ENCODE data around the gene TAOK3.

The TAOK3 gene

DNA sequence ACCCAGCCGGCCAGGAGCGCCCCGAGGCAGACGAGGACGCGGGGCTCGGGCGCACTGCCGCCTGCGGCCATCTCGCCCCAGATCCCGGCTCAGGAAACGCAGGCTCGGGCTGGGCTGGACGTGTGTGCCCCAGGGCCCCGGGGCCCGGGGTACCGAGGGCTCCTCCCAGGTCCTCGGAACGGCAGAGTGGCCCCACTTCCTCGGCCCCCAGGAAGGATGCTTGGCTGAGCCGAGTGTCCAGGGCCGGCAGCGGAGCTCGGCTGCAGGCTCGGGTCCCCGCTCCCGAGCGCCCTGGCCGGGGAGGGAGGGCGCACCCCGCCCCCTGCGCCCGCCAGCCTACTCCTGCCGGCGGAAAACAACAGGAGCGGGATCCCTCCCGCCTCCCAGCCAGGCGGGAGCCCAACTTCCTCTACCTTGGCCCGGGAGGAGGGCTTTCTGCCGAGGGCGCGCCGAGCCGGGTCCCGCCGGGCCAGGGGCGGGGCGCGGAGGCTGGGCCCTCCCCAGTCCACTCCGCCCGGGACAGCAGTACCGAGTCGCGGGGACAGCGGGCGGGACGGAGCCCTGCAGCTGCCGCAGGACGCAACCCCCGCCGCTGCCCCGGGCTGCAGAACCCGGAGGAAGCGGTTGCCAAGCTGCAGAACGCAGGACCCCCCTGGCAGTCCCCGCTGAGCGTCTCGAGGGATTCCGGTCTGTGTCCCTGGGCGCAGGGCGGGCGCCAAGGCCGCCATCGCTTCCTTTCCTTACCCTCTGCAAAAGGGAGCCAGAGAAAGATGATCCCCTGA is 268.9 kb downstream of the TAOK3 start, which contains the start of gene VSIG10:
Gene VSIG10, minus strand, starts transcription at position 411 of the 782 bp plus-strand sequence. Its CDS starts 340 bp downstream, at position 71.
- peak within 1 kb of the TSS in 1 of 2 experiments; percentile 25 for H3K27ac ChIP-seq (ENCODE audit: insufficient read depth in 1 of 2, low read depth in 1 of 2, low read length in 2 of 2, poor library complexity in 1 of 2, severe bottlenecking in 2 of 2)
- CTCF ChIA-PET, result interaction anchor here (0.9 to 1.4 kb wide), 3 partner anchors 36 to 40 kb away, joined by 3 read pairs; no protein-coding TSS in a partner anchor
- H3K36me3 ChIP-seq (ENCODE audit: control insufficient read depth in 4 of 4, insufficient read depth in 4 of 4, low read length in 3 of 4), result no peaks in the 10 kb centered on the region
- no peaks in the 10 kb centered on the region for H3K9me3 ChIP-seq (ENCODE audit: control extremely low read depth in 1 of 5, control insufficient read depth in 4 of 5, insufficient read depth in 2 of 5, low read depth in 1 of 5, low read length in 4 of 5)
- no peaks in the 10 kb centered on the region for H3K27me3 ChIP-seq (replicated peaks in 2 of 5; ENCODE audit: control insufficient read depth in 4 of 5, insufficient read depth in 5 of 5, low read length in 4 of 5)
- WGBS (ENCODE audit: insufficient coverage), result 0% methylated on average over 61 of the region's 75 CpGs
- POLR2A ChIA-PET, result interaction anchor here (0.5 to 0.9 kb wide), 3 partner anchors 39 to 254 kb away, joined by 3 to 4 read pairs (median 3); no protein-coding TSS in a partner anchor
- peaks cover 0 to 17% (median 12%) of the 10 kb centered on the region in 4 experiments for H3K4me1 ChIP-seq (ENCODE audit: control extremely low read depth in 1 of 4, control insufficient read depth in 4 of 4, insufficient read depth in 4 of 4, low read length in 3 of 4)
- DNase-seq, result peak; percentile 25 to 78 (median 62)
- peak within 1 kb of the TSS; percentile 60 to 90 (median 82) for H3K4me3 ChIP-seq (ENCODE audit: control insufficient read depth in 1 of 7, extremely low read depth in 1 of 7, insufficient read depth in 4 of 7, low read depth in 2 of 7, low read length in 6 of 7)

DNA sequence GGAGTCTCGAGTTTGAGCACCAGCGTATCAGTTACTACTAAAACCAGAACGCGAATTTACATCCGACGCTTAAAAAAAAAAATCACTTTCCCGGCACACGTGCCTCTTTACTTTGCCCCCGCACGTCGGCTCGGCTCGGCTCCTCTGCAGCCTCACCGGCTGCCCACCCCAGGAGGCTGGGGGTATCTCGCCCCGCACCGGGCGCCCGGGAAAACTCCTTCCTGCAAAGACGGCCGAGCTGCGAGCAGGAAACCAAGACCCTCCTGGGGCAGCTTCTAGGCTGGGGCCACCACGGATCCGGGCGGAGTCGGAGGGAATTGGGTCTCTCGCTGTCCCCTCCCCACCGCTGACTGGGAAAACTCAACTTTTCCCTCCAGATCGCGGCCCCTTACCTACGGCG is 269.5 kb downstream of the TAOK3 start:
- H3K27ac ChIP-seq (ENCODE audit: insufficient read depth in 1 of 2, low read depth in 1 of 2, low read length in 2 of 2, poor library complexity in 1 of 2, severe bottlenecking in 2 of 2), result peak overlapping the region in 1 of 2 experiments; percentile 25

DNA sequence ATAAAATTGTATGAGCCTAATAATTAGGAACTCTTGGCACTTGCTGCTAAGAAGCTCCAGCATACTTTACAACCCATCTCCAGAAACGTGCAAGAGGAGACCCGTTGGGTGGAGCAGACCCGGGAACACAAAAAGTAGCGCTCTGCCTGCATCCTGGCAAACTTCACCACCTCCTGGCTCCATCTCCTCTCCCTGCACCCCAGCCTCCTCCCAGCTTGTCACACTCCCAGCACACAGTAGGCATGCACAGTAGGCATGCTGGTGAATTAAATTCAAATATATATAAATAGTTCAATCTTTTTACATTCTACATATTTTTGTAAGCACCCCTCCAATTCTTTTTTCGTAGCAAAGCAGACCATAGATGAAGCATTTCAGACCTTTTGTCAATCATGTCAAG is 270.1 kb downstream of the TAOK3 start:
- Histone ChIP-seq H3K9me3 (ENCODE audit: control extremely low read depth in 1 of 5, control insufficient read depth in 4 of 5, insufficient read depth in 2 of 5, low read depth in 1 of 5, low read length in 4 of 5) (no peaks in the 10 kb centered on the region), H3K27ac (ENCODE audit: insufficient read depth in 1 of 2, low read depth in 1 of 2, low read length in 2 of 2, poor library complexity in 1 of 2, severe bottlenecking in 2 of 2) (peak overlapping the region in 1 of 2 experiments; percentile 25), H3K27me3 (replicated peaks in 2 of 5; ENCODE audit: control insufficient read depth in 4 of 5, insufficient read depth in 5 of 5, low read length in 4 of 5) (no peaks in the 10 kb centered on the region), H3K4me1 (ENCODE audit: control extremely low read depth in 1 of 4, control insufficient read depth in 4 of 4, insufficient read depth in 4 of 4, low read length in 3 of 4) (peaks cover 0 to 17% (median 12%) of the 10 kb centered on the region in 4 experiments), H3K4me3 (ENCODE audit: control insufficient read depth in 1 of 7, extremely low read depth in 1 of 7, insufficient read depth in 4 of 7, low read depth in 2 of 7, low read length in 6 of 7) (peak overlapping the region in 6 of 7 experiments; percentile 76 to 90 (median 83)), H3K36me3 (ENCODE audit: control insufficient read depth in 4 of 4, insufficient read depth in 4 of 4, low read length in 3 of 4) (no peaks in the 10 kb centered on the region)
- 30% methylated on average over 2 of the region's 5 CpGs for WGBS (ENCODE audit: insufficient coverage)
- CTCF ChIA-PET, result interaction anchor here (0.6 to 1.3 kb wide), 3 partner anchors 20 to 1258 kb away, joined by 3 read pairs; no protein-coding TSS in a partner anchor
- POLR2A ChIA-PET, result no interaction called here
- DNase-seq, result no peak

More for the DNA sequence above, 269.5 kb downstream of the TAOK3 start:
- Histone ChIP-seq H3K4me1 (ENCODE audit: control extremely low read depth in 1 of 4, control insufficient read depth in 4 of 4, insufficient read depth in 4 of 4, low read length in 3 of 4) (peaks cover 0 to 17% (median 12%) of the 10 kb centered on the region in 4 experiments), H3K36me3 (ENCODE audit: control insufficient read depth in 4 of 4, insufficient read depth in 4 of 4, low read length in 3 of 4) (no peaks in the 10 kb centered on the region), H3K9me3 (ENCODE audit: control extremely low read depth in 1 of 5, control insufficient read depth in 4 of 5, insufficient read depth in 2 of 5, low read depth in 1 of 5, low read length in 4 of 5) (no peaks in the 10 kb centered on the region), H3K27me3 (replicated peaks in 2 of 5; ENCODE audit: control insufficient read depth in 4 of 5, insufficient read depth in 5 of 5, low read length in 4 of 5) (no peaks in the 10 kb centered on the region), H3K4me3 (ENCODE audit: control insufficient read depth in 1 of 7, extremely low read depth in 1 of 7, insufficient read depth in 4 of 7, low read depth in 2 of 7, low read length in 6 of 7) (peak overlapping the region; percentile 60 to 90 (median 82))
- peak in 2 of 3 donors; percentile 36 to 45 for DNase-seq
- CTCF ChIA-PET, result interaction anchor here (0.9 to 1.3 kb wide), 2 partner anchors 36 to 39 kb away, joined by 3 read pairs; no protein-coding TSS in a partner anchor
- 0% methylated on average over 13 of the region's 32 CpGs for WGBS (ENCODE audit: insufficient coverage)
- POLR2A ChIA-PET, result interaction anchor here (0.9 kb wide), 1 partner anchor 39 kb away, joined by 3 read pairs; no protein-coding TSS in a partner anchor

DNA sequence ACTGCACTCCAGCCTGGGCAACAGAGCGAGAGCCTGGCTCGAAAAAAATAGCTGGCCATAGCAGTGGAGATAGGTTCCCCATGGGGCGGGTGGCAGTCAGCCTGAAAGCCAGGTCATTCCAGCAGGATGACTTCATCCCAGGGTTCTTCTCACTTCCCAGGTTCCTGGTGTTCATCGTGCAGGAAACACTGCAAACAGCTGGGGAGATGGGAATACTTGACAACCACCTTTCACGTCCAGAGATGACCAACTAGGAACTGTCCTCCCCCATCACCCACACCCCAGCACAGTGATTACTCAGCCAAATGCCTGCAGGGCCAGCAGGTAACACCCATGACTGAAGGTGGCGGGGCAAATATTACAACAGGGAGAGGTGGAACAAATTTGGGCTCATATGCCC is 270.6 kb downstream of the TAOK3 start:
- ChIA-PET POLR2A (no interaction called here), CTCF (interaction anchor here (1.1 to 1.2 kb wide), 2 partner anchors 21 to 37 kb away, joined by 3 read pairs; no protein-coding TSS in a partner anchor)

DNA sequence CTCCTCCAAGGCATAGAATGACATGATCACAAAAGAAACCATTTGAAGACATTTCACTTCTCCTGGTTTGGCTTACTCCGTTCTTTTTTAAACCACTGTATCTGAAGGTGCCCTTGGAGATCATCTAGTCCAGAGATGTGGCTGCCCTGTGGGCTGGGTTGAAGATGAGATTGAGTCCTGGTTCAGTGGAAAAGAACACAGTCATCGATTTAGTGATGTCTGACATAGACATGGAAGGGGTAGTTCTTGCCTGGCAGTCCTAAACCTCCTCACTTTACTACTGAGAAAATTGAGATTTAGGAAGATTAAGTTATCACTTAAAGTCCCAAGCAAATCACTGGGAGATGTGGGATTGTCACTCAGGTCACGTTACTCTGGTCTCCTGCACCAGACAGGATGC is 271.7 kb downstream of the TAOK3 start:
- Histone ChIP-seq H3K9me3 (ENCODE audit: control extremely low read depth in 1 of 5, control insufficient read depth in 4 of 5, insufficient read depth in 2 of 5, low read depth in 1 of 5, low read length in 4 of 5) (no peaks in the 10 kb centered on the region), H3K27me3 (replicated peaks in 2 of 5; ENCODE audit: control insufficient read depth in 4 of 5, insufficient read depth in 5 of 5, low read length in 4 of 5) (no peaks in the 10 kb centered on the region), H3K27ac (ENCODE audit: insufficient read depth in 1 of 2, low read depth in 1 of 2, low read length in 2 of 2, poor library complexity in 1 of 2, severe bottlenecking in 2 of 2) (no peak overlapping the region), H3K4me1 (ENCODE audit: control extremely low read depth in 1 of 4, control insufficient read depth in 4 of 4, insufficient read depth in 4 of 4, low read length in 3 of 4) (peaks cover 0 to 17% (median 12%) of the 10 kb centered on the region in 4 experiments), H3K36me3 (ENCODE audit: control insufficient read depth in 4 of 4, insufficient read depth in 4 of 4, low read length in 3 of 4) (no peaks in the 10 kb centered on the region), H3K4me3 (ENCODE audit: control insufficient read depth in 1 of 7, extremely low read depth in 1 of 7, insufficient read depth in 4 of 7, low read depth in 2 of 7, low read length in 6 of 7) (no peak overlapping the region)
- CTCF ChIA-PET, result interaction anchor here (1.1 kb wide), 1 partner anchor 36 kb away, joined by 3 read pairs; no protein-coding TSS in a partner anchor
- no peak for DNase-seq
- POLR2A ChIA-PET, result no interaction called here
- WGBS (ENCODE audit: insufficient coverage), result 100% methylated on average over 1 of the region's 3 CpGs

More for the DNA sequence above, 270.6 kb downstream of the TAOK3 start:
- H3K27me3 ChIP-seq (replicated peaks in 2 of 5; ENCODE audit: control insufficient read depth in 4 of 5, insufficient read depth in 5 of 5, low read length in 4 of 5), result no peaks in the 10 kb centered on the region
- no peak for DNase-seq
- H3K27ac ChIP-seq (ENCODE audit: insufficient read depth in 1 of 2, low read depth in 1 of 2, low read length in 2 of 2, poor library complexity in 1 of 2, severe bottlenecking in 2 of 2), result no peak overlapping the region
- H3K36me3 ChIP-seq (ENCODE audit: control insufficient read depth in 4 of 4, insufficient read depth in 4 of 4, low read length in 3 of 4), result no peaks in the 10 kb centered on the region
- H3K9me3 ChIP-seq (ENCODE audit: control extremely low read depth in 1 of 5, control insufficient read depth in 4 of 5, insufficient read depth in 2 of 5, low read depth in 1 of 5, low read length in 4 of 5), result no peaks in the 10 kb centered on the region
- 98% methylated on average over 5 of the region's 6 CpGs for WGBS (ENCODE audit: insufficient coverage)
- peaks cover 0 to 17% (median 12%) of the 10 kb centered on the region in 4 experiments for H3K4me1 ChIP-seq (ENCODE audit: control extremely low read depth in 1 of 4, control insufficient read depth in 4 of 4, insufficient read depth in 4 of 4, low read length in 3 of 4)
- peak overlapping the region in 1 of 7 experiments; percentile 82 for H3K4me3 ChIP-seq (ENCODE audit: control insufficient read depth in 1 of 7, extremely low read depth in 1 of 7, insufficient read depth in 4 of 7, low read depth in 2 of 7, low read length in 6 of 7)

Measured in common myeloid progenitor, CD34-positive (primary cell).